Fibroblast of upper back skin (primary cell): ENCODE results near the gene TRIM34.
A peak's percentile ranks its signal among the peaks of the same experiment; 100 is the strongest.
"Not testable (repeated sequence)": the region's sequence is repeated elsewhere in the genome, so short reads cannot be mapped to it uniquely, and the experiment has no call there.

Source experiments
- DNase-seq: peaks from one replicate; pipeline ENCODE4 v3.0.0-alpha.2; 2013

Gene TRIM34

GRCh38 chr11:5688482-5688881 is 63.7 kb downstream of the TRIM34 start:
- DNase-seq, result no peak

GRCh38 chr11:5689551-5689983 is 64.8 kb downstream of the TRIM34 start, which contains the start of gene TRIM22:
Gene TRIM22 (plus strand): TSS chr11:5689790. CDS start chr11:5696233, 6,443 bp downstream.
- DNase-seq, result peak; percentile 74

GRCh38 chr11:5690216-5690615 is 65.4 kb downstream of the TRIM34 start:
- DNase-seq, result no peak

GRCh38 chr11:5690736-5691135 is 65.9 kb downstream of the TRIM34 start:
- DNase-seq, result peak; percentile 4

- DNase-seq, result not testable (repeated sequence)
Measured at GRCh38 chr11:5691238-5691963, 66.6 kb downstream of the TRIM34 start.

GRCh38 chr11:5691964-5692361 is 67.2 kb downstream of the TRIM34 start:
- DNase-seq, result no peak
